ENCODE data around the gene ANKS1B.

ANKS1B gene

DNA sequence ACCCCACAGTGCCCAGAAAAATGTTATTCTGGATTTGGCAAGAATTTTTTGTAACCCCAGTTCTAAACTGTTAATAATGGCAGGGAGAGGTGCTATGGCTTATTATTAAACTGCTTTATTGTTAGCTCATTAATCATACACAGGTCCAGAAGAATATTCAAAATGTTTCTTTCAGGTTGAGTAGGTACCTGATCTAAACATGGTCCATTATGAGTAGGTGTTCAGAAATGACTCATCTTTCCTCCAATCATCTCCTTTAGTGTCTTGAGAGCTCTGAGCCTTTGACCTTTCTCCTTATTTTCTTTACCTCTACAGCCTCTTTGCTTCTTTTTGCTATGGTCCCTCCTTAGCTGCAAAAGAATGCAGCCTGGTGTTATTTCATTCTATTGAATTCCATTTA lies 548.2 kb downstream of the ANKS1B start:
- no peak for DNase-seq

DNA sequence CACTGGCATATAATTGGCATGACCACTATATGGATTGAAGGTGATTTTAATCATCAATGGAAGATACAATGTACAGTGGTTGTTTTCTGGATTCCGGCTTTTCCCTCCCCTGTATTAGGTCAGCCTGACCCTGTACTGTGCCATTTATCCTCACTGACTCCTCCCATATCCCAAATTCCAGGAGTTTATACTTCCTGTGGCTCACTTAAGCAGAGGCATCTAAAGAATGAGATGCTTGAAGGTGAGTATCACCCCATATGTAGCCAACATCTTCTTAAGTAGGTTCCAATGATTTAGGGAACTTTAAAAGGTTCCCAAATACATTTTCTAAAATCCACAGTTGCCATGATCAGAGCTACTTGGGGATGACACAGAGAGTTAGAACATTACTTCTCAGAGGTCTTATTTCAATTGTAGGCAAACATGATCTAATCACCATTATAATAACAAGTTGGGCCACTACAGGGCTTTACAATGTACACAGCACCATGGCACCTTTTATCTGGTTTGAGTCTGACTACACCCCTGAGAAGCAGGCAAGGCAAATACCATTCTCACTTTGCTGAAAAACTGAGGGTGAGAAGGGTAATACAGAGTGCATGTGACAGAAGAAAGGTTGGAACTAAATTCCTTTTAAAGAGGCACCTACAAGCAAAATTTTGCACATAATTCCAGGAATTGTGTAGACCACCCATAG lies 549.5 kb downstream of the ANKS1B start:
- no peak for DNase-seq

DNA sequence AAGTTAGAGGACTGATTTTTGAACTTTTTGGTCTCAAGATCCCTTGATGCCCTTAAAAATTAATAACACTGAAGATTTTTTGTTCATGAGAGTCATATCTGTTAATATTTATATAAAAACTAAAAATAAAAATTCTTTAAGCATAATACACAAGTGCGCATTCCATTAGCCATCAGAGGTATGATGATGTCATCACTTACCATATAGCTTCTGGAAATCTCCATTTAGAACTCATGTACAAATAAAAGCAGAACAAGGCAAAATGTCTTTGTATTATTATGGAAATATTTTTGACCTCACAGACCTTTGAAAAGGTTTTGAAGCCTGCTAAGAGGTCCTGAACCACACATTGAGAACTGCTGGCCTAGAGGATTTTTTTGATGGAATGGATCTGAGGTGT lies 551.6 kb downstream of the ANKS1B start:
- DNase-seq: no peak

GRCh38 chr12:99431203-99431602 lies 553.5 kb downstream of the ANKS1B start:
- DNase-seq: no peak

DNA sequence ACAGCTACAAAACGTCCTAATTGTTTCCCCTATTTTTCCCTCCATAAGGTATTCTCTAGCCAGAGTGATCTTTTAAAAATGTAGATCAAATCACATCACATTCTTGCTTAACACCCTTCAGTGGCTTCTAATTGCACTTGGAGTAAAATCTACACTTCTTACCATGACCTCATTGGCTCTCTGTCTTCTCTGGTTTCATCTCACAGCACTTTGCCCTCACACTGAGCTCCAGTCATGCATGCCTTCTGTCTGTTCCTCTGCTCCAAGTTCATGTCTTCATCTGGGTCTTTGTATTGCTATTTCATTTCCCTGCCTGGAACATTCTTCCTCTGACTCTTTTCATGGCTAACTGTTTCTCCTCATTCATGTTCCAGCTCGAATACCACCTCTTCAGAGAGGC lies 557.6 kb downstream of the ANKS1B start:
- DNase-seq: no peak

GRCh38 chr12:99418379-99418778 lies 566.4 kb downstream of the ANKS1B start:
- no peak for DNase-seq

DNA sequence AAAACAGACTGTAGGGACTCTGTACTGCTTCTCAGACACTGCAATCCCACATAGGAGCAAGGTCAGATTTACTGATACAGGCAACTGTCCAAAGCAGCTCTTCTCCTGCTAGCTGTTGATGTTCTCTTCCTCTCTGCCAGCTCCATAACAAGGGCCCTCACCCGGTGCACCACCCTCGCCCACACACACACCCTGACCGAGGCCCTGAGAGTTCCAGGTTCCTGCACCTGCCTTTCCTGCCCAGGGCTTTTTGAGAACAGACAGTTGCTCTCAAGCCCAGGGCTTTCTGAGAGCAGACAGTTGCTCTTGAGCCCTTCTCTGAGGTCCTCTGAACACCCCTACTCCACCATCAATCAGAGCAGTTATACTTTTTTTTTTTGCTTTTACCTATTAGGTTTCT lies 571.0 kb downstream of the ANKS1B start:
- no peak for DNase-seq

DNA sequence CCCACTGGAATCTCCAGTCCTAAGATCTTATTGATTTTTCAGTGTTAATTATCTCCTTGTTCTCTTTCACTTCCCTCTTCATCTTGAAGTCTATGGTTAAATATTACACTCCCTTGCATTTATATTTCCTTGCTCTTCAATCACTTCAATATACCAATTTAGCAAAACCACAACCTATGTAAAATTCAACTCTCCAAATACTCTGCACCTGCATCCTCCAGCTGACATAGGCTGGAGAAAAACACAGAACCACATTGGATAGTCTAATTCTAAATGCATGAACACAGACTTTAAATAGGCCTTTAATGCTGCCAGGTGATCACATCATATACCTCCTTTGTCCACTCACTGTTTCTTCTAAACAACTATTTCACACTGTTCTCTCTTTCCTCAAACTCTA lies 591.0 kb downstream of the ANKS1B start:
- no peak for DNase-seq

DNA sequence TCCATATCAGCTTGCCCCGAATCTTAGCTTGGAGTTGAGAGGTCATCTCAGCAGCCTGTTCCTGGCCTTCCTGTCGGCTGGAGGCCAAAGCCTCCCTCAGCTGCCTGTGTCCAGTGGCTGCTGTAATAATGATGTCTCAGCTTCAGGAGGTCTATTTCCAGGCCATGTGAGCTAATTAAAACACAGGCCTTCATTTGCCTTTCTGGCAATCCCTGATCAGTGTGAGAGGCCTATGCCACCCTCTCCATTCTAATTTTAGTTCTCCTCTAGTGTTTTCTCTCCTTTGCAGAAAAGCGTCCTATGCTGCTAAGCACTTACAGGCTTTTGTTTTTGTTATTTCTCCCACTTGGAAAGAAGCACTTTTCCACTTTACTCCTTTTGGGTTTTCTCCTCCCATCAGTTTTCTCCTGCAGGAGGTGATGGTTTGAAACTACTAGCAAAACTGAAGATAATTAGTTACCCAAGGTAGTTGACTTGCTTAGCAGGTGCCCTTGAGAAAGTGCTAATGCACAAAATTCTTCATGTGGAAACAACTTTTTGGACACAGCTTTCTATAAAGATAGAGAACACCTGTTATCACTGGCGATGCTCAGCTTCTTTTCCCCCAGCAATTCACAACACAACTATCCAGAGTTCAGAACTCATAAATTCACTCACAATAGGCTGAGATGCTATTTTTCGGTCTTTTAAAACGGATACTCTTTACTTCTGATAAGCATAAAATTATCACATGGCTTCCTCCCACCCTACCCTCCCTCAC lies 592.5 kb downstream of the ANKS1B start:
- DNase-seq: no peak

- no peak for DNase-seq
Measured at GRCh38 chr12:99390707-99391106, 594.0 kb downstream of the ANKS1B start.

DNA sequence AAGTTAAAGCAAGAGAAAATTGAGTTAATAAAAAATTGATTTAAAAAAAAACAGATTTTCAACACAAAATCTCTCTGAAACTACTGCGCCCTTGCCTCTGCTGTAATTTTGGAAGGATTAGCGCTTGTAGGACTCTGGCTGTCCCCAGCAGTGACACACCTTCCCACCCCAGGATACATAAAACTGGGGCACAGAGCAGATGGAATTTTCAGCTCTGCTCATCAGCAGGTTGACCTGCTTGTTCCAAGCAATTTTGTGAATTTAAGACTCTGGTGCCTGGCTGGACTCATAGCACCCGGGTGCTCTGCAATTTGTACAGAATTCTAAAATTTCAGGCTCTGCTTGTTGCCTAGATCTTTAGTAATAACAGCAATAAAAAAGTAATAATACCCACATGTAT lies 595.0 kb downstream of the ANKS1B start:
- DNase-seq: no peak

GRCh38 chr12:99388671-99389195 lies 596.0 kb downstream of the ANKS1B start:
- no peak for DNase-seq

GRCh38 chr12:99387661-99388060 lies 597.1 kb downstream of the ANKS1B start:
- no peak for DNase-seq

- no peak for DNase-seq
Measured at GRCh38 chr12:99386907-99387306, 597.8 kb downstream of the ANKS1B start.

- DNase-seq: no peak
Measured at GRCh38 chr12:99383258-99383657, 601.5 kb downstream of the ANKS1B start.

DNA sequence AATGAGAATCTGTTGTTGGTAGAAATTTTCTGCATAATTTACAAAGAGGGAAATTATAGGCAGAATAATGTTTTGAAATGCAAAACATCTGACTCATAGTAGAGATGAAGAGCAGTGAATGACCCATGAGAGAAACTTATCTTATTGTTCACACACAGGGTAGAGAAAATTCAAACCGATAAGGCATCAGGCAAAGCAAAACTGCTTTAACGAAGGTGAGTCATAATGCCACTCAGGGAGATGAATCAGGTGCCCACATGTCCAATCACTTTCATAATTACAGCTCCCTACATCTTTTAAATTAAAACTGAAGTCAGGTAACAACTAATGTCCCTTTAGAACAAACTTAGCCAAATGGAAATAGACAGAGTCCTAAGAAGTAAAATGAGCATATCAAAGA lies 602.7 kb downstream of the ANKS1B start:
- no peak for DNase-seq

GRCh38 chr12:99380701-99381100 lies 604.0 kb downstream of the ANKS1B start:
- DNase-seq: no peak

DNA sequence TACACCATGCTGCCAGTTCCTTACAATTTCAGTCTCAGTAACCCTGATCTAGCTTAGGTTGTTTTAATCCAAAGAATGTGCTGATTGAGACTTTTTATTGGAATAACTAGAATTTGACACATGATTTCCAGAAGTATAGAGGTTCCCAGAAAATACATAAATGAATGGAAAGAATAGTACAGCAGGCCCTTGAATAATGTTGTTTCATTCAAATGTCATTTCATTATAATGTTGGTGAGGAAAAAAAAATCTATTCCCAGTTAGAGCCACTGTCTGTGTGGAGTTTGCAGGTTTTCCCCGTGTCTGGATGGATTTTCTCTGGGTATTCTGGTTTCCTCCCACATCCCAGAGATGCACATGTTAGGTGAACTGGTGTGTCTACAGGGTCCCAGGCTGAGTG lies 610.7 kb downstream of the ANKS1B start:
- no peak for DNase-seq

DNA sequence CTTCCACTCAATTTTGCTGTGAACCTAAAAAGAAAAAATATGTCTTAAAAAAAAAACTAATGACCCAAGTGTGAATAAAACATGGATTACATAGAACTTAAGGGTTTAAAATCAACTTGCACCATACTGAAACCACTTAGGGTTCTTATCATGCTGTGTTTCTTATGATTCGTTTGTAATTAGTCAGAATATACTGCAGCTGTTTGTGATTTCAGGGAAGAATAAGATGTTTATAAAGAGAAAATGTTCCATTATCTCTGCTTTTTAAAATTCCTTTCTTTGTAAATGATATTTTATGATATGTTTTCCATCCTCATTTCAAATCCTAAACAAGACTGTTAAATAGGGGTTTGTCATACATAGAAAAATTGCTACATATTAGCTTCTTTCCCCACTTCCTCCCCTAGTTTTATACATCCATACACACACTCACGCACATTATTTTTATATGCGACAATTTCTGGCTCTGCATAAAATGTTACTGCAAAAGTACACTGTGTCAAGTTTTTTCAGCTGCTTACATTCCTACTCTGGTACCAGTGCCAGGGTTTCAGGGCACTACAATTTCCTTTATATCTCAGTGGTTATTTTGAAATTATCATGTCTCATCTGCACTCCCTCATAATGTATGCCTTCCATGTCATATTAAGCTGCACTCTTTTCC lies 612.3 kb downstream of the ANKS1B start:
- DNase-seq: no peak

GRCh38 chr12:99370421-99371138 lies 614.2 kb downstream of the ANKS1B start:
- DNase-seq: no peak

DNA sequence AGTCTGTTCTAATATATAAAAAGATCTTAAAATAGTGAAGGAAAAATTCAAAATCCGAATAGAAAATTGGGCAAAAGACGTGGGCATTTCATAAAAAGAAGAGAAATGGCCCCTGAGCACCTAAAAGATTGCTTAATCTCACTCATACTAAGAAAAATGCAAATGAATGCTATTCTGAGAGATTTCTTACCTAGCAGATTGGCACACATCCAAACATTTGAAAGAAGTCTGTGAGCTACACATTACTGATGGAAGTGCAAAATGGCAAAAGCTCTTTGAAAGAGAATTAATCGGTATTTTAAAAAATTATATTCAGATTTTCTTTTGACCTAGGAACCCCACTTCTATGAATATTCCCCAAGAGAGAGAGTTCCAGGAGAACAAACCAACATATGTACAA lies 617.6 kb downstream of the ANKS1B start:
- no peak for DNase-seq

- DNase-seq: no peak
Measured at GRCh38 chr12:99352269-99352668, 632.5 kb downstream of the ANKS1B start.

- no peak for DNase-seq
Measured at GRCh38 chr12:99343960-99344359, 640.8 kb downstream of the ANKS1B start.

Measured in stimulated activated CD4-positive, alpha-beta T cell treated with anti-CD3 and anti-CD28 coated beads, Interleukin-2, amount 100 ng/mL, for 24 hours (primary cell).